ENCODE results near the gene HMGCS1. TPM values are rescaled to one million over a fixed set of nuclear protein-coding genes. Genes with fewer than 3 reads are reported as not detected.
A peak's percentile ranks its signal among the peaks of the same experiment; 100 is the strongest.

Gene HMGCS1
- total and polyA plus RNA-seq, 9 of the 15 experiments (the other 6 are each of a cell fraction or from before 2014, with no cell fraction given), result 43.7 to 337 (median 111) TPM

- TF ChIP-seq ZNF124 (CRISPR knock-in tag; IDR thresholded peaks at IDR 0.05) (no peak), NR3C1 (CRISPR knock-in tag; IDR thresholded peaks at IDR 0.05) (no peak), POLR3A (IDR thresholded peaks at IDR 0.05; ENCODE audit: borderline replicate concordance, extremely low read depth, insufficient read depth, insufficient read length) (no peak), ZNF311 (CRISPR knock-in tag; IDR thresholded peaks at IDR 0.05) (0 out of 2 replicates have a peak, but pooled peaks have one; percentile 39), ATF7 (IDR thresholded peaks at IDR 0.05) (no peak), RBFOX2 (IDR thresholded peaks at IDR 0.05; ENCODE audit: low read depth, low read length) (no peak), PRDM10 (IDR thresholded peaks at IDR 0.05; ENCODE audit: partially characterized antibody) (no peak), DMBX1 (CRISPR knock-in tag; IDR thresholded peaks at IDR 0.05; ENCODE audit: borderline replicate concordance) (peak; percentile 82), HSF4 (CRISPR knock-in tag; IDR thresholded peaks at IDR 0.05; ENCODE audit: borderline replicate concordance) (0 out of 2 replicates have a peak, but pooled peaks have one; percentile 42), SRSF3 (IDR thresholded peaks at IDR 0.05; ENCODE audit: insufficient read depth, low read length) (no peak)
- TF ChIP-seq, protein P1, sequence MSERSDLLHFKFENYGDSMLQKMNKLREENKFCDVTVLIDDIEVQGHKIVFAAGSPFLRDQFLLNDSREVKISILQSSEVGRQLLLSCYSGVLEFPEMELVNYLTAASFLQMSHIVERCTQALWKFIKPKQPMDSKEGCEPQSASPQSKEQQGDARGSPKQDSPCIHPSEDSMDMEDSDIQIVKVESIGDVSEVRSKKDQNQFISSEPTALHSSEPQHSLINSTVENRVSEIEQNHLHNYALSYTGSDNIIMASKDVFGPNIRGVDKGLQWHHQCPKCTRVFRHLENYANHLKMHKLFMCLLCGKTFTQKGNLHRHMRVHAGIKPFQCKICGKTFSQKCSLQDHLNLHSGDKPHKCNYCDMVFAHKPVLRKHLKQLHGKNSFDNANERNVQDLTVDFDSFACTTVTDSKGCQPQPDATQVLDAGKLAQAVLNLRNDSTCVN (CRISPR knock-in tag; IDR thresholded peaks at IDR 0.05), result no peak
- TF ChIP-seq, protein P2, sequence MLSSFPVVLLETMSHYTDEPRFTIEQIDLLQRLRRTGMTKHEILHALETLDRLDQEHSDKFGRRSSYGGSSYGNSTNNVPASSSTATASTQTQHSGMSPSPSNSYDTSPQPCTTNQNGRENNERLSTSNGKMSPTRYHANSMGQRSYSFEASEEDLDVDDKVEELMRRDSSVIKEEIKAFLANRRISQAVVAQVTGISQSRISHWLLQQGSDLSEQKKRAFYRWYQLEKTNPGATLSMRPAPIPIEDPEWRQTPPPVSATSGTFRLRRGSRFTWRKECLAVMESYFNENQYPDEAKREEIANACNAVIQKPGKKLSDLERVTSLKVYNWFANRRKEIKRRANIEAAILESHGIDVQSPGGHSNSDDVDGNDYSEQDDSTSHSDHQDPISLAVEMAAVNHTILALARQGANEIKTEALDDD (IDR thresholded peaks at IDR 0.05), result no peak
Measured at GRCh38 chr5:43358301-43358700, 45.1 kb upstream of the HMGCS1 start (continued).
